Gastroesophageal sphincter (tissue), 3 donors: Measurements from ENCODE around the gene SLC22A7.

Experiments used
- POLR2A ChIP-seq, 2 donors: fragments of 450-650 bp; IDR thresholded peaks; one replicate each; pipeline ENCODE4 v1.6.1; 2017; ENCODE audit warnings: antibody characterized with exemption in 2 of 2, mild to moderate bottlenecking in 2 of 2, moderate library complexity in 1 of 2
- TF ChIP-seq, protein P1 (sequence below), 4 experiments: fragments of 200-600 bp in 2 of 4; fragments of 450-650 bp in 2 of 4; sonication (generic) in 1 of 4; IDR thresholded peaks; one replicate each; pipeline ENCODE4 v1.5.1; 2017 to 2019; ENCODE audit warnings: antibody characterized with exemption in 4 of 4, mild to moderate bottlenecking in 2 of 4, moderate library complexity in 2 of 4

DNA sequence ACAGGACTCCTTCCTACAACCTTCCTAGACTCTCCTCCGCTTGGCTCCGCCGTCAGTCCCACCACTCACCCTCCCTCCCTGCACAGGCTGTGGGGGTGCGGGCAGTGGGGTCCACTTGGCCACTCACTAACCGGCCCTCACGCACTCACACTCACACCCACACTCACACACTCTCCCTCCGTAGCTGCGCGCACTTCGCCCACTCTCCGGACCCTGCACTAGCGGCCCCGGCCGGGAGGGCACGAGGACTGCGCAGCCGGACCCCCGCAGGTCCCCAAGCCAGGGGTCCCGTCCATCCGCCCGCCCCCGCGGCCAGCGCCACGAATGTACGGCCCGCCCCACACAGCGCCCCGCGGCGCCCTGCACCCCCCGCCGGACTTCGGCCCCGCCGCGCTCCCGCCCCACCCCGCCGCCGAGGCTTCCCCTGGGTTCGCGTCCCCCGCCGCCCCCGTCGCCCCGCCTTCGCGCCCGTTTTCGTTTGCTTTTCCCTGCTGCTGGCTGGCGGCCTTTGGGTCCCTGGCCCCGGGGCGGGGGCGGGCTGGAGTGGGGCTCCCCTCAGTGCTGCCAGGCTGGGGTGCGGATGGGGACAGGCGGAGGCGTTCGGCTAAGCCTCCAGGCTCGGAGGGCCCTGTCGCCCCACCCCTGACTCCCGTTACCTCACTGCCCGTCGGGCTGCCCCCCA is 23.0 kb upstream of the SLC22A7 start:
- TF ChIP-seq, protein P1, sequence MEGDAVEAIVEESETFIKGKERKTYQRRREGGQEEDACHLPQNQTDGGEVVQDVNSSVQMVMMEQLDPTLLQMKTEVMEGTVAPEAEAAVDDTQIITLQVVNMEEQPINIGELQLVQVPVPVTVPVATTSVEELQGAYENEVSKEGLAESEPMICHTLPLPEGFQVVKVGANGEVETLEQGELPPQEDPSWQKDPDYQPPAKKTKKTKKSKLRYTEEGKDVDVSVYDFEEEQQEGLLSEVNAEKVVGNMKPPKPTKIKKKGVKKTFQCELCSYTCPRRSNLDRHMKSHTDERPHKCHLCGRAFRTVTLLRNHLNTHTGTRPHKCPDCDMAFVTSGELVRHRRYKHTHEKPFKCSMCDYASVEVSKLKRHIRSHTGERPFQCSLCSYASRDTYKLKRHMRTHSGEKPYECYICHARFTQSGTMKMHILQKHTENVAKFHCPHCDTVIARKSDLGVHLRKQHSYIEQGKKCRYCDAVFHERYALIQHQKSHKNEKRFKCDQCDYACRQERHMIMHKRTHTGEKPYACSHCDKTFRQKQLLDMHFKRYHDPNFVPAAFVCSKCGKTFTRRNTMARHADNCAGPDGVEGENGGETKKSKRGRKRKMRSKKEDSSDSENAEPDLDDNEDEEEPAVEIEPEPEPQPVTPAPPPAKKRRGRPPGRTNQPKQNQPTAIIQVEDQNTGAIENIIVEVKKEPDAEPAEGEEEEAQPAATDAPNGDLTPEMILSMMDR (IDR thresholded peaks at IDR 0.05) = no peak
- no peak for TF ChIP-seq POLR2A (IDR thresholded peaks at IDR 0.05)
